NCI-H446 treated with DMSO at 0.1 percent for 48 hours (cell line): Measurements from ENCODE around the gene SYNPR.
"Not testable (repeated sequence)": the region's sequence is repeated elsewhere in the genome, so short reads cannot be mapped to it uniquely, and the experiment has no call there.

ENCODE experiments used
- DNase-seq: peaks from one replicate; lab custom pipeline; 2025; lab: John Stamatoyannopoulos, UW

The SYNPR gene

GRCh38 chr3:63624941-63625560 is 346.9 kb downstream of the SYNPR start:
- DNase-seq = no peak

GRCh38 chr3:63631670-63632069 is 353.6 kb downstream of the SYNPR start:
- DNase-seq = no peak

GRCh38 chr3:63635186-63635585 is 357.1 kb downstream of the SYNPR start:
- DNase-seq = no peak

- DNase-seq = no peak
These were observed 361.7 kb downstream of the SYNPR start for GRCh38 chr3:63639806-63640205.

- no peak for DNase-seq
These were observed 364.4 kb downstream of the SYNPR start for GRCh38 chr3:63642488-63642887.

- no peak for DNase-seq
These were observed 366.2 kb downstream of the SYNPR start for GRCh38 chr3:63644212-63644797.

GRCh38 chr3:63644928-63645781 is 367.0 kb downstream of the SYNPR start:
- DNase-seq = not testable (repeated sequence)

- no peak for DNase-seq
These were observed 374.1 kb downstream of the SYNPR start, which contains the start of gene SNTN for GRCh38 chr3:63652066-63652725. TSS of gene SNTN (plus strand) at chr3:63652675. CDS start at chr3:63652688, 13 bp downstream.

GRCh38 chr3:63654211-63654610 is 376.1 kb downstream of the SYNPR start:
- DNase-seq = no peak

GRCh38 chr3:63654931-63655330 is 376.8 kb downstream of the SYNPR start:
- DNase-seq = no peak

DNA sequence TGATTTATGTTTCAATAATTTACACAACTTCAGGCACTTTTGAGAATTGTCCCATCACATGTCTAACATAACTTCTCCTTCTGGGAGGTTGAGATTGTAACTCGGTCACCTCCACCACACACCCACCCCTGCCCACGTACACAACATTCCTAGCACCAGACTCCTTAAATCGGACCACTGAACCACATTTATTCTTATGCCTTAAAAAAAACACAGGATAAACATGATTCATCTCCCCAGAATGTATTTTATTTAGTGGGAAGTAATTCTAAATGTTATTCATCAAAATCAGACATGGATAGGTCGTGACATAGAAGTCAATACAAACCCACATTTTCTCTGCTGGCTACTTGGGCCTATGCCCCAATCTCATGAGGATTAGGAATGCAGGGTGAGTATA is 377.4 kb downstream of the SYNPR start:
- DNase-seq = no peak

DNA sequence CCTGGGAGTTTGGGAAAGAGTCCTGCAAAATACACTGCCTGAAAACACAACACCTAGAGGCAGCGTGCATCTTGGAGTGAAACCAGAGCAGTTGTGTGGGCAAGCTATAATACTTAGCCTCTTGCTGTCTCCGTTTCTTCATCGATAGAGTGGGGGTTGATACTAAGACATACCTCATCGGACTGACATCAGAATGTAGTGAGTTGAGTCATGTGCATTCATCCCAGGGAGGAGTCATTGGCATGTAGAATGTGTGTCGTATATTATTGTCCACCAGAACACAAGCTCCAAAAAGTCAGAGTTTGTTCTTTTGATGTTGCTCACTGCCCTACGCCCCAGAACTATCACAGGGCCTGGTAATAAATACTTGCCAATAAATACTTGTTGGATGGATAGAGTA is 378.7 kb downstream of the SYNPR start:
- DNase-seq = no peak

DNA sequence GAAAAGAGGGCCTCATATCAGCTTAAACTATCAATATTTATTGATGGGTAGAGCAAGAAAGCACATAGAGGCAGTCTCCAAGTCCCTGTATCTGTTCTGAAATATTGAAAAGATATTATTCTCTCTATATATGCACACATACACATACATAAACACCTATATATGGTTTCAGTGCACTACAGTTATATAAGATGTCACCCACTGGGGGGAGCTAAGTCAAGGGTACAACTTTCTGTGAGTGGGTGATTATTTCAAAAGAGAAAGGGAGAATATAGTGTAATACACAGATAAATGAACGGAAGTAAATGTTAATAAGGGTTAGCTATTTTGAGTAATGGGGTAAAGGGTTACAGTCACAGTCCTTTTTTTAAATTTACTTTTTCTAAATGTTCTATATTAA is 383.1 kb downstream of the SYNPR start:
- no peak for DNase-seq

- DNase-seq = no peak
These were observed 383.9 kb downstream of the SYNPR start for GRCh38 chr3:63662011-63662410.

DNA sequence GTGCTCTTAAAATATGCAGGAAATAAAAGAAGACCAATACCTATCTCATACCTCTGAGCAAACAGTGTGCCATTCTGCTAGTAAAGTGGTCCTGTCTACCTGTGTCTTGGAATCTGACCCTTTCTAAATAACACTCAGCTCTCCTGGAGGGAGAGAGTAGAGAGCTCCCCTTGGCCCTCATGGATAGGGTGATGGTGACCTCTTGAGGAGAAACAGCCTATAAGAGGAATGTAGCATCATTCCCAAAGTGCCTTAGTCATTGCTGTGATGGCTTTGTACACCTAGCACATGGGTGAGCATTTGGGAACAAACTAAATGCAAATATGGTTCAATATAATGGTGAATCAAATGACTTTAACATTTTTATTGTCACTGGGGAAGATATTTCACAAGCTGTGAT is 384.4 kb downstream of the SYNPR start:
- no peak for DNase-seq
